ENCODE results near the gene USP11.

DNA sequence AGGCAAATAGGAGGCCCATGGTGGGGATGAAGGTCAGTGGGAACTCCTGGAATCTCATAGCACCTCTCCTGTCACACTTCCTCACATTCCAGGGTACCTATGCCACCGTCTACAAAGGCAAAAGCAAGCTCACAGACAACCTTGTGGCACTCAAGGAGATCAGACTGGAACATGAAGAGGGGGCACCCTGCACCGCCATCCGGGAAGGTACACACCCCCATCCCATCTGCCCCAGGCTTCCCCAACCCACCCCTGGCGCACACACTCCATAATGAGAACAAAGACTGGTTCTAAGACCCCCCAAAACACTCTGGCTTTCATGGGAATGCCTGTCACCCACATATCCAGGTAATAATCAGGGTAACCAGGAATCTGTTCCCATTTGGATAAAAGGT is 7.9 kb upstream of the USP11 start:
- TF ChIP-seq, protein P1, sequence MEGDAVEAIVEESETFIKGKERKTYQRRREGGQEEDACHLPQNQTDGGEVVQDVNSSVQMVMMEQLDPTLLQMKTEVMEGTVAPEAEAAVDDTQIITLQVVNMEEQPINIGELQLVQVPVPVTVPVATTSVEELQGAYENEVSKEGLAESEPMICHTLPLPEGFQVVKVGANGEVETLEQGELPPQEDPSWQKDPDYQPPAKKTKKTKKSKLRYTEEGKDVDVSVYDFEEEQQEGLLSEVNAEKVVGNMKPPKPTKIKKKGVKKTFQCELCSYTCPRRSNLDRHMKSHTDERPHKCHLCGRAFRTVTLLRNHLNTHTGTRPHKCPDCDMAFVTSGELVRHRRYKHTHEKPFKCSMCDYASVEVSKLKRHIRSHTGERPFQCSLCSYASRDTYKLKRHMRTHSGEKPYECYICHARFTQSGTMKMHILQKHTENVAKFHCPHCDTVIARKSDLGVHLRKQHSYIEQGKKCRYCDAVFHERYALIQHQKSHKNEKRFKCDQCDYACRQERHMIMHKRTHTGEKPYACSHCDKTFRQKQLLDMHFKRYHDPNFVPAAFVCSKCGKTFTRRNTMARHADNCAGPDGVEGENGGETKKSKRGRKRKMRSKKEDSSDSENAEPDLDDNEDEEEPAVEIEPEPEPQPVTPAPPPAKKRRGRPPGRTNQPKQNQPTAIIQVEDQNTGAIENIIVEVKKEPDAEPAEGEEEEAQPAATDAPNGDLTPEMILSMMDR (IDR thresholded peaks at IDR 0.05; ENCODE audit: low read length): no peak
- TF ChIP-seq EZH2 (IDR thresholded peaks at IDR 0.05; ENCODE audit: borderline replicate concordance, low read length): no peak
